ENCODE data around the gene MGLL. TPM values are rescaled to one million over a fixed set of nuclear protein-coding genes. Genes with fewer than 3 reads are reported as not detected.

Gene MGLL
- polyA plus RNA-seq, 1 experiment = 108 TPM

DNA sequence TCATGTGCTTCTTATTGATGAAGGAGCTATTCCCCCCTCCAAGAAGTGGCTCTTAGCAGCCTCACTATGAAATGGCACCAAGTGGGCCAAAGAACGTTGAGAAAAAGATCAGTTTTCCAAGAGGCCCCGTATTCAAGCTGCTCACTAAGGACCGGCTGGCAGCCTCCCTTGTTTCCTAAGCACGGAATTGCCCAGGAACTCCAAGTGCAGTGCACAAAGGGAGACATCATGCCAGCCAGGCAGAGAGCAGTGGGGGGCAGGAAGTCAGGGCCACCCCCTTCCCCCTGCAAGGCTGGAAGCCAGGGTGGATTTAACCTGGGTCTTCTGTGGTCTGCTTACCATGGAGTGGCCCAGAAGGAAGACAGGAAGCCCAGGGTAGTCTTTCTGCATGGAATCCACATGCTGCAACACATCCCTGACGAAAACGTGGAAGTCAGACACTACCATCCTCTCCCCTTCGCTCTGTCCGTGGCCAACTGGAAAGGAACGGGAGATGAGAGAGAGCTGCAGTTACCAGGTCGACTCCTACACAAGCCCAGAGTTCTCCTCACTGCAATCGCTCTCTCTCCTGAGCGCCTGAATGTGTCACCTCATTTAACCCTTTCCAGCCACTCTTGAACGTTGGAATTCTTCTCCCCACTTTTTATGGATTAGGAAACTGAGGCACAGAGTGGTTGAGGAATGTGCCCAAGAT is 100.1 kb downstream of the MGLL start:
- POLR2A ChIA-PET = no interaction called here
- CTCF ChIA-PET = no interaction called here
- DNase-seq (ENCODE audit: low read depth) = no peak
- H3K4me3 ChIP-seq (ENCODE audit: low read depth, low read length) = no peak overlapping the region
- H3K27me3 ChIP-seq (ENCODE audit: control insufficient read depth, insufficient read depth, low read length) = no peaks in the 10 kb centered on the region; the same call in 1 of the 2 replicates
- TF ChIP-seq, protein P1, sequence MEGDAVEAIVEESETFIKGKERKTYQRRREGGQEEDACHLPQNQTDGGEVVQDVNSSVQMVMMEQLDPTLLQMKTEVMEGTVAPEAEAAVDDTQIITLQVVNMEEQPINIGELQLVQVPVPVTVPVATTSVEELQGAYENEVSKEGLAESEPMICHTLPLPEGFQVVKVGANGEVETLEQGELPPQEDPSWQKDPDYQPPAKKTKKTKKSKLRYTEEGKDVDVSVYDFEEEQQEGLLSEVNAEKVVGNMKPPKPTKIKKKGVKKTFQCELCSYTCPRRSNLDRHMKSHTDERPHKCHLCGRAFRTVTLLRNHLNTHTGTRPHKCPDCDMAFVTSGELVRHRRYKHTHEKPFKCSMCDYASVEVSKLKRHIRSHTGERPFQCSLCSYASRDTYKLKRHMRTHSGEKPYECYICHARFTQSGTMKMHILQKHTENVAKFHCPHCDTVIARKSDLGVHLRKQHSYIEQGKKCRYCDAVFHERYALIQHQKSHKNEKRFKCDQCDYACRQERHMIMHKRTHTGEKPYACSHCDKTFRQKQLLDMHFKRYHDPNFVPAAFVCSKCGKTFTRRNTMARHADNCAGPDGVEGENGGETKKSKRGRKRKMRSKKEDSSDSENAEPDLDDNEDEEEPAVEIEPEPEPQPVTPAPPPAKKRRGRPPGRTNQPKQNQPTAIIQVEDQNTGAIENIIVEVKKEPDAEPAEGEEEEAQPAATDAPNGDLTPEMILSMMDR (IDR thresholded peaks at IDR 0.05; ENCODE audit: insufficient read depth, low read depth, low read length) = no peak
- peaks cover 9% of the 10 kb centered on the region for H3K36me3 ChIP-seq (ENCODE audit: control insufficient read depth, insufficient read depth, low read length)

DNA sequence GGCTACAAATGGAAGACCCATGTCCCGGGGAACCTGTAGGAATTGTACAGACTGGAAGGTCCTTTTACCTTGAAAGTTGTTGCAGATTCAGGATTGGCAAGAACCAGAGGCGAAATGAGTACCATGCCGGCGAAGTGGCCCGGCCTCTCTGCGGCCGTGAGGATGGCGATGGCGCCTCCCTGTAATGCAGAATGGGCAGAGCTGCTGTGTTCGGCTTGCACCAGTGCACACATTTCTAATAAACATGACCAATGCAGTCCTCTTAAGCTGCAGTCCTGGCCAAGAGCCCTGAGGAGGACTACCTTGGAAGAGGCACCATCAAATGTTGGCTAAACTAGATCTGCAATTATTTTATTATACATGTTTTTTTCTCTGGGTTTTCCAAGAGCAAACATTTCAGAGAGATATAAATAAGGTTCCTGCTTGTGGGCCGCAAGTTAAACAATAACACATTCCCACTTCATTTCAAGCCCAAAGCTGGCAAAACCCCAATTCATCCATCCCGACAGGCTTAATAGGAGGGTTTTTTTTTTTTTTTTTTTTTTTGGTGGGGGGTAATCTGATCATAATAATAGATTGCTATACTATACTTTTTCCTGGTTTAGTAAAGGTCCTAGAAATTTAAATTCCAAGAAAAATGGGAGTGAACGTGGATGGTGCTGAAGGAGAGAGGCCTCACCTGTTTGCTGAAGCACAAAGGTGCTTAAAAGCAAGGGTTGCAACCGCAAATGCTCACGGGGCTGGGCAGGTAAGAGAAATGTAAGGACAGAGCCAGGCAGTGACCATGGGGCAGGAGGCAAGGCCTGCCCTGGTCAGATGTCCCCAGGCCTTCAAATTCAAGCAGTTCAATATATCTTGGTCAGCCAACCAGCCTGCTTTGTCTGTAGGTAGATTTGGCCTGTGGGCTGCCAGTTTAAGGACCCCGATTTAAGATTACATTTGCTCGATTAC is 101.1 kb downstream of the MGLL start:
- TF ChIP-seq, protein P1 (IDR thresholded peaks at IDR 0.05; ENCODE audit: insufficient read depth, low read depth, low read length) = no peak
- CTCF ChIA-PET = no interaction called here

DNA sequence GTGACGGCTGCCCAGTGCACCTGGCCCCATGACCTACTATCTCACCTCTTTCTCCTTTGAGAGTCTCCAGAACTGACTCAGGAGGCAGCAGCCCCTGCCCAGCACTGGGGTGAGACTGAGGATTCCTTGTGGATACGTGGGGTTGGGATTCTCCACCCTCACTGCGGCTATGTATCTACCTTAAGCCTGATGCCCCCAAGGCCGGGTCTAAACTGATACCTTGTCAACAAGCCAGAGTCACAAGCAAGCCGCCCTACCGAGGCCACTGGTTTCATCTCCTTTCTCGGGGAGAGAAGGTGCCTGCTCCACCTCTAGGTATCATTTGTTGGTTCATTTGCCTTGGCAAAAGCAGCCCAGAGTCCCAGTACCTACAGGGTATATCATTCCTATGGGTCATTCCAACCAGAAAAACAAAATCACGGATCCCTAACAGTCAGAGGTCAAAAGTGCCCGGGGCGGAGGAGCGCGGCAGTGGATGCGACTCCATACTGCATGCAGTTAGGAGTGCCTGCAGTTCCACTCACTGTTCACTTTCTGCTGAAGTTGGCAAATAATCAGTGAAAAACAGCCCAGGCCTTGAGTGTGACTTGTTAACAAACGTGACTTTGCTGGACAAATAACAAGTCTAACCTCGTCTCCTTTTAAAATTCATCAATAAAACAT is 102.0 kb downstream of the MGLL start:
- Histone ChIP-seq H3K4me3 (ENCODE audit: low read depth, low read length) (no peak overlapping the region), H3K27me3 (ENCODE audit: control insufficient read depth, insufficient read depth, low read length) (no peaks in the 10 kb centered on the region; the same call in 1 of the 2 replicates), H3K36me3 (ENCODE audit: control insufficient read depth, insufficient read depth, low read length) (peaks cover 11% of the 10 kb centered on the region)
- POLR2A ChIA-PET = no interaction called here
- TF ChIP-seq, protein P1 (IDR thresholded peaks at IDR 0.05; ENCODE audit: insufficient read depth, low read depth, low read length) = no peak
- no peak for DNase-seq (ENCODE audit: low read depth)
- CTCF ChIA-PET = no interaction called here

More for the DNA sequence above, 101.1 kb downstream of the MGLL start:
- Histone ChIP-seq H3K4me3 (ENCODE audit: low read depth, low read length) (no peak overlapping the region), H3K36me3 (ENCODE audit: control insufficient read depth, insufficient read depth, low read length) (peaks cover 9% of the 10 kb centered on the region), H3K27me3 (ENCODE audit: control insufficient read depth, insufficient read depth, low read length) (no peaks in the 10 kb centered on the region; the same call in 1 of the 2 replicates)
- DNase-seq (ENCODE audit: low read depth) = no peak
- POLR2A ChIA-PET = no interaction called here

DNA sequence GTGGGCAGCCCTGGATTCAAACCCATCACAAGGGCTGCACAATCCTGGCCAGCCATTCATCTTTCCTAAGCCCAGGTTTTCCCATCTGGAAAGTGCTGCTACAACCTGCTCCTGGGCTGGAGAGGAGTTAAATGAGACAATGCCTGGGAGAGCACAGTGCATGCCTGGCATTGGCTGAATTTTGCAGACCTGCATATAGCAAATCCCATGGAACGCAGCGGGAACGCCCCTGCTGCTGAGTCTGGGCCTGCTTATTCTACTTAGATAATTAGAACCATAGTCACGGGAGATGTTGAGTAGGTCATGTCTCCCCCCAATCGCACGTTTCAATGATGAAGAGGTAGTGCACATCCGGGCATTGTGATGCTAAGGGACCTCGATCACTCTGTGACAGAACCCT is 102.9 kb downstream of the MGLL start:
- TF ChIP-seq, protein P1 (IDR thresholded peaks at IDR 0.05; ENCODE audit: insufficient read depth, low read depth, low read length) = no peak
- CTCF ChIA-PET = no interaction called here
- no peaks in the 10 kb centered on the region; the same call in 1 of the 2 replicates for H3K27me3 ChIP-seq (ENCODE audit: control insufficient read depth, insufficient read depth, low read length)
- DNase-seq (ENCODE audit: low read depth) = no peak
- peaks cover 8% of the 10 kb centered on the region for H3K36me3 ChIP-seq (ENCODE audit: control insufficient read depth, insufficient read depth, low read length)
- POLR2A ChIA-PET = no interaction called here
- H3K4me3 ChIP-seq (ENCODE audit: low read depth, low read length) = no peak overlapping the region

DNA sequence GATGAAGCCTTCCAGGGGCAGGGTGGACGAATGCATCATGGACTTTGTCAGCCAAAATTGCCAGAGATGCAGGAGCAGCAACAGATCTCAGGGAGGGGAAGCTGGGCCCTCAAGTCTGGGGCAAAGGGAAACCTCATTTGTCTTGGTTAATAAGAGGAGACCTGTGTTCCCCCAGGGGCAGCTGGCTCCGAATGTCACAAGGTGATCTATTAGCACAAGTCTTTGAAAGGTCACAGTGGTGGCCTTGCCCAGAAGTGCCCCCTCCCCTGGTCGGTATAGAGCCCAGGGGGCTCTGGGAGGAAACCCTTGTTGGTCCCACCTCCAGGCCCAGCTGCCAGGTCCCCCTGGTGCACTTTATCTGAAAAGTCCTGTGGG is 103.4 kb downstream of the MGLL start:
- no peak for DNase-seq (ENCODE audit: low read depth)
- Histone ChIP-seq H3K4me3 (ENCODE audit: low read depth, low read length) (no peak overlapping the region), H3K36me3 (ENCODE audit: control insufficient read depth, insufficient read depth, low read length) (peaks cover 11% of the 10 kb centered on the region), H3K27me3 (ENCODE audit: control insufficient read depth, insufficient read depth, low read length) (no peaks in the 10 kb centered on the region; the same call in 1 of the 2 replicates)
- TF ChIP-seq, protein P1 (IDR thresholded peaks at IDR 0.05; ENCODE audit: insufficient read depth, low read depth, low read length) = no peak
- ChIA-PET CTCF (no interaction called here), POLR2A (no interaction called here)

Measured in BJ (cell line).